ENCODE results near the gene GRB2.

GRCh38 chr17:75405365-75406221 lies at the start of gene GRB2:
- TF ChIP-seq CTCF (IDR thresholded peaks at IDR 0.05) (no peak), POLR2A (IDR thresholded peaks at IDR 0.05; ENCODE audit: low read length) (peak; percentile 93), RARB (CRISPR knock-in tag; IDR thresholded peaks at IDR 0.05) (no peak), HOXA7 (CRISPR knock-in tag; IDR thresholded peaks at IDR 0.05) (no peak), RAD21 (conservative IDR thresholded peaks at IDR 0.05 in 1 of 2, IDR thresholded peaks at IDR 0.05 in 1 of 2) (no peak), BCL3 (IDR thresholded peaks at IDR 0.05) (peak; percentile 86; the same call in 2 of the 3 replicates), MAFK (IDR thresholded peaks at IDR 0.05; ENCODE audit: partially characterized antibody) (no peak), REST (IDR thresholded peaks at IDR 0.05) (peak; percentile 93), RFX5 (IDR thresholded peaks at IDR 0.05) (no peak), EHF (CRISPR knock-in tag; IDR thresholded peaks at IDR 0.05) (no peak), JUNB (IDR thresholded peaks at IDR 0.05) (no peak), PBX3 (IDR thresholded peaks at IDR 0.05) (no peak), MAX (IDR thresholded peaks at IDR 0.05) (peak; percentile 24; the same call in 1 of the 2 replicates)
